Endothelial cell of umbilical vein (primary cell): Measurements from ENCODE around the gene MIER2. TPM values are rescaled to one million over a fixed set of nuclear protein-coding genes. Genes with fewer than 3 reads are reported as not detected.

Experiments
- polyA plus RNA-seq, 4 experiments: library from polyadenylated mRNA; depleted of rRNA in 3 of 4; stranded (reverse) in 3 of 4; unstranded in 1 of 4; fragments of >200 nt; gene quantifications; 2 replicates each; pipeline versions ENCODE4 v1.2.1 to v1.2.3, GENCODE V29; 2011 to 2012; ENCODE audit warnings: missing spikeins in 1 of 4
- total RNA-seq: library from RNA; stranded (reverse); gene quantifications from 2 replicates; pipeline ENCODE4 v1.2.3, GENCODE V29; 2021

The MIER2 gene
- total and polyA plus RNA-seq, 2 donors (not counting 3 experiments of a cell fraction or from before 2014, with no cell fraction given), result 20.3 to 44.9 TPM

Other genes starting within 250 kb of the MIER2 start
- not detected in 2 replicates for gene OR4F17, start 237.7 kb downstream of the MIER2 start, total RNA-seq
- gene OR4F17, start 237.7 kb downstream of the MIER2 start, polyA plus RNA-seq, result not detected in 2 replicates
- gene PLPP2, start 53.4 kb downstream of the MIER2 start, total RNA-seq, result 12.0 and 27.9 TPM in 2 replicates
- gene PLPP2, start 53.4 kb downstream of the MIER2 start, polyA plus RNA-seq, result 34.3 and 36.3 TPM in 2 replicates
- gene C2CD4C, start 64.4 kb upstream of the MIER2 start, total RNA-seq, result 0.37 and 0.38 TPM in 2 replicates
- 0.25 and 0.33 TPM in 2 replicates for gene C2CD4C, start 64.4 kb upstream of the MIER2 start, polyA plus RNA-seq
- gene SHC2, start 116.2 kb upstream of the MIER2 start, total RNA-seq, result 4.2 and 7.5 TPM in 2 replicates
- 11.8 and 16.8 TPM in 2 replicates for gene SHC2, start 116.2 kb upstream of the MIER2 start, polyA plus RNA-seq
- 0.31 and 0.44 TPM in 2 replicates for gene MADCAM1, start 151.7 kb upstream of the MIER2 start, total RNA-seq
- 0.06 and 0.07 TPM in 2 replicates for gene MADCAM1, start 151.7 kb upstream of the MIER2 start, polyA plus RNA-seq
- gene TPGS1, start 162.7 kb upstream of the MIER2 start, total RNA-seq, result 24.0 and 24.7 TPM in 2 replicates
- 20.9 and 24.2 TPM in 2 replicates for gene TPGS1, start 162.7 kb upstream of the MIER2 start, polyA plus RNA-seq
- 92.9 and 93.2 TPM in 2 replicates for gene CDC34, start 187.0 kb upstream of the MIER2 start, total RNA-seq
- 90.4 and 101 TPM in 2 replicates for gene CDC34, start 187.0 kb upstream of the MIER2 start, polyA plus RNA-seq
- gene GZMM, start 199.3 kb upstream of the MIER2 start, total RNA-seq, result not detected in 2 replicates
- gene GZMM, start 199.3 kb upstream of the MIER2 start, polyA plus RNA-seq, result not detected in 2 replicates
- 466 and 485 TPM in 2 replicates for gene BSG, start 227.8 kb upstream of the MIER2 start, total RNA-seq
- gene BSG, start 227.8 kb upstream of the MIER2 start, polyA plus RNA-seq, result 661 and 823 TPM in 2 replicates
- 0.37 and 0.53 TPM in 2 replicates for gene HCN2, start 245.1 kb upstream of the MIER2 start, total RNA-seq
- 0.18 TPM in 2 replicates for gene HCN2, start 245.1 kb upstream of the MIER2 start, polyA plus RNA-seq